HG02981 (cell line): ENCODE results near the gene DPEP2.
"Not testable (repeated sequence)": the region's sequence is repeated elsewhere in the genome, so short reads cannot be mapped to it uniquely, and the experiment has no call there.

Experiments
- ATAC-seq: cut with Tn5 transposase; IDR thresholded peaks from one replicate; pipeline ENCODE4 v1.9.1; 2021; ENCODE audit warnings: mild to moderate bottlenecking, moderate library complexity; ENCODE audit not compliant: unreplicated experiment

Gene DPEP2

GRCh38 chr16:67977469-67978227, 21.6 kb downstream of the DPEP2 start:
- no peak for ATAC-seq

GRCh38 chr16:67977005-67977404, 22.3 kb downstream of the DPEP2 start:
- ATAC-seq, result no peak

DNA sequence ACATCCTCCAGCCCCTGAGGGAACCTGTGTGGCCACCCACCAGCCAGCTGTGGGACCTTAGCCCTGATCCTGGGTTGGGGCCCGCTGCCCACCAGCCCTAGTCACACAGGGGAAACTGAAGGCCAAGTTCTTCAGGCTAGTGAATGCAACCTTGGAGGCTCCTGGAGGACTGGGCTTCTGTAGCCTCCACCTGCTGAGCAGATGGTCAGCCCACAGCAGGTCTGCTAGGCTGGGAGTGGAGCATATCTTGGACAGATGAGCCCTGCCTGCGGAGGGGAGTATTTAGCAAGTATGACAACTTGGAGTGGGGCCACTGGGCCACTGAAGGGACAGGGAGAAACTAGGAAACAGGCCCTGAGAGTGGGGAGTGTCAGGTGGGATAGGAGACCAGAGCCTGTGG, 23.1 kb downstream of the DPEP2 start:
- no peak for ATAC-seq

- no peak for ATAC-seq
These were observed 23.8 kb downstream of the DPEP2 start for GRCh38 chr16:67975321-67976105.

DNA sequence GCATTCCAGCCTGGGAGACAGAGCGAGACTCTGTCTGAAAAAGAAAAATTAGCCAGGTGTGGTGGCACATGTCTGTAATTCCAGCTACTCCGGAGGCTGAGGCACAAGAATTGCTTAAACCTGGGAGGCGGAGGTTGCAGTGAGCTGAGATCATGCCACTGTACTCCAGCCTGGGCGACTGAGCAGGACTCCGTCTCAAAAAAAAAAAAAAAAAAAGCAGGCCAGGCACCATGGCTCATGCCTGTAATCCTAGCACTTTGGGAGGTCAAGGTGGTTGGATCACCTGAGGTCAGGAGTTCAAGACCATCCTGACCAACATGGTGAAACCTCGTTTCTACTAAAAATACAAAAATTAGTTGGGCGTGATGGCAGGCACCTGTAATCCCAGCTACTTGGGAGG, 27.0 kb downstream of the DPEP2 start:
- not testable (repeated sequence) for ATAC-seq

GRCh38 chr16:67971111-67971510, 28.2 kb downstream of the DPEP2 start:
- ATAC-seq, result no peak

GRCh38 chr16:67969254-67970039, 29.8 kb downstream of the DPEP2 start:
- no peak for ATAC-seq

GRCh38 chr16:67968400-67969253, 30.7 kb downstream of the DPEP2 start, which contains the start of gene SLC12A4:
SLC12A4 (minus strand) TSS chr16:67968637; CDS start chr16:67968553, 84 bp downstream.
- peak; percentile 74 for ATAC-seq

DNA sequence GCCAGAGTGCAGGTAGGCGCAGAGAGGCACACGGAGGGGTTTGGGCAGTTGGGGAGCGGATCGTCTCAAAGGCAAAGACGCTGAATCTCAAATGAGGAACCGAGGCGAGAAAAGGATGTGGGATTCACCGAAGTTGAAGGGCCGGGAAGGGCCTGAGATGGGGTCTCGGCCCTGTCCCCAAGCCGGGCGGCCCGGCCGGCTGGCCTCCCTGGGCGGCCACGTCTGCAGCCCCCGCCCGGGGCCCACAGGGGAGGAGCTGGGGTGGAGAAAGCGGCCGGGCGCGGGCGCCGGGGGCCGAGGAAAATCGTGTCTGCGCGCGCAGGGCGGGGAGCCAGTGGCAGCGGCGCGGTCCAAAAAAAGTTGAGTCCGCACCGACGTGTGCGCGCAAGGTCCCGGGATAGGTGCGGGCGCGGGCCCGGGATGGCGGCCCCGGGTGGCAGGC, 31.3 kb downstream of the DPEP2 start:
- ATAC-seq, result peak; percentile 25

DNA sequence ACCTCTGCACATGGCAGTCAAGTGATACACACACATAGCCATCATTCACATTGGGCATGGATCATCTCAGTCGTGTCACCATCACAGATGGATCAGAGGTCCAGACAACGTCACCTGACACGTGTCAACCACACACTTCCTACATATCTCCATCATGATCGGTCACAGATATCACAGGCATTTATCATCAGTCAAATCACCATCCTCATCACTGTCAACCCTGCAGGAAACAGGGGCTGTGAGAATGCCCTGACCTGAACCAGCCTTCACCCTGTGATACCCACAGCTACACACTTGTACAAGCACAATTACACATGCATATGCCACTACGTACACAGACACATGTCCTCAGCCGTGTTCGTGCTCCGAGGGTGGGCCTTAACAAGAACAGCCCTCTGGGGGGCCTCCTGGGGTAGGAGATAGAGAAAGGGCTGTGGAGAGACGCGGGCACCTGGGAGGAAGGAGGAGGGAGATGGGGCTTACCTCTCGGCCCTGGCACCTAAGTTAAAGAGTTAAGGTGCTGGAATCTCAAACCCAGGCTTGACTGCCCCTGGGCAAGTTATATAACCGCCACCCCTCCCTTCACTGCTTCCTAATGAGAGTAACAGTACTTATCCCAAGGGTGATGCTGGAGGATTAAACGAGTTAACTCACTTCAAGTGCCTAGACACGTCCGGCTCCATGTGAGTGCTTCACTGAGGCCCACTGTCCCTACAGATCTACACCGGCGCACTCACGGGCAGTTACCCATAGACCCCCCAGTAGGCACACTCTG, 31.9 kb downstream of the DPEP2 start:
- ATAC-seq, result no peak

- ATAC-seq, result no peak
These were observed 32.6 kb downstream of the DPEP2 start for GRCh38 chr16:67966549-67967182.

DNA sequence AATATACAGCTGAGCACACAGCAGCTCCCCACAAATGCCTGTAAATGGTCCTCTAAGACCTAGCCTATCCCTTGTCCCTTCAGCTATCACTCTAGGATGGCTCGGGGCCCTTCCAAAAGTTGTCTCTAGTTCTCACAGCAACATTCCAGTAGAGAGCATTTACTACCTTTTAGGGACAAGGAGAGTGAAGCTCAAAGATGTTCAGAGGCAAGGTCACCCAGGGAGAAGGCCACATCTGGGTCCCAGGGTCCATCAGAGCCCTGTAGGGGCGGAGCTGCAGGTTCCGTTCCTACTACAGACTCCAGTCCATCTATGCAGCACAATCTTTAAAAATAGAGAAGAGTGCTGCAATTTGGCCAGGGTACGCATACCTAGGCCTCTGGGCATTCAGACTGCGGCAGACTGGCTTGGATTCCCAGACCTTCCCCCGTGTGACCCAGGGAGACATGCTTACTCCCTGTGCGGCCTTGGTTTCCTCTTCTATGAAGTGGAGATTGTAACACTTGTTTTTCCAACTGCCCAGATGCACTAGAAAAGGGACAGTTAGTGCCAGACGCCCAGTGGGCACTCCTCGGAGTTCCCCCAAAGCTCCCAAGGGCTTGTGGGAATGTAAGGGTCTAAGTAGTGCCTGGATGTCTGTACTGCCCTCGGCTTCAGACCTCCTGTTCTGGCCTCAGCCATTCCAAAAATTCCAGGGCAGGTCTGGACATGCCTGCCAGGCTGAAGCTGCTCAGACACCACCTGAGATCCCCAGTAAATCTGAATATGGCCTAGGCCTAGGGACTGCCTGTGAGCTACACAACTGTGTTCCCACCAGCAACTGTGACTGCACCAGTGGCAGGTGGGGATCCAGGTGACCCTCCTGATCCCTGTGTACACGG, 33.4 kb downstream of the DPEP2 start:
- no peak for ATAC-seq

DNA sequence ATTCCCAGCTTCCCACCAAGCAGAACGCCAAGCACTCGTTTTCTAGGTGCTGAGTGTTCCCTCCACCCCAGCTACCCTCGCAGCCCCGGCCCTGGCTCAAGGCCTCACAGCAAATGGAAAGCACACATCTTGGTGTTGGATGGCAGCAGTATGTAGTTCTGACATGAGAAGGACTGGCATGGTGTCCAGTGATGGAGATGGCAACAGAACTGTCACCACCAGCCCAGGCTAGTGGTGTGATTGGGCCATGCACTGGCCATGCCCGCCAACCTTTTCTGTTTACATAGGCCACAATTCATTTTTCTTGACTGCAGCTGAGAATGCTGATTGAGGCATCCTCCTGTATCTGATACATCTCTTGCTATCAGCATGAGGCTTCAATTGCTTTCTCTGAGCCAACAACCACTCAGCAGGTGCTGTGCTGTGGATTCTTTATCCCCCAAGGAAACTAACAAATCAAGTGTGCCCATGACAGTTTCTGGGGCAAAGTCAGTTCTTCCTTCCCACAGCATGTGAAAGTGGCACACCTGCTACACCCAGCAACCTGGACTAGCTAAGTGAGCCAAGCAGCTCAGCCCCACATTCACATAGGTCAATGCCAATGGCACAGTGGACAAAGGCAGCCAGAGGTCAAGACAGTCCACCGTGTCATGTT, 34.7 kb downstream of the DPEP2 start:
- ATAC-seq, result no peak

- ATAC-seq, result no peak
These were observed 35.5 kb downstream of the DPEP2 start for GRCh38 chr16:67963662-67964321.

GRCh38 chr16:67963292-67963661, 36.0 kb downstream of the DPEP2 start:
- ATAC-seq, result no peak

DNA sequence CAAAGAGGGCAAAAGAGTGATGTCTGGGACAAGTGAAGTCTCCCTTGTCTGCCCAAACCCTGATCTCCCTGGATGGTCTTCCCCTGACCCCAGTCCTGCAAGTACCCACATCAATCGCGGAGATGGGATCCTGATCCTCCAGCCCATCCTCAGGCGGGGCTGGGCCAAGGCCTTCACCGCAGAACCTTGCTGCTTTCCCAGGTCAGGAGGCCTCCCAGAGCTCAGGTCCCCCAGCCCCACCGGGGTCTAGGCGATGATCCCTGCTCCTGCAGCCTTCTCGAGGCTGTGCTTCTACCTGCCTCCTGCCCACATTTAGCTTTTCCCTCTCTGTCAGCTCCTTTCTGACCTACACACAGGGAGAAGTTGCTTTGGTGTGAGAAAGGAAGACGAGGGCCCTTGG, 37.1 kb downstream of the DPEP2 start:
- ATAC-seq, result no peak

DNA sequence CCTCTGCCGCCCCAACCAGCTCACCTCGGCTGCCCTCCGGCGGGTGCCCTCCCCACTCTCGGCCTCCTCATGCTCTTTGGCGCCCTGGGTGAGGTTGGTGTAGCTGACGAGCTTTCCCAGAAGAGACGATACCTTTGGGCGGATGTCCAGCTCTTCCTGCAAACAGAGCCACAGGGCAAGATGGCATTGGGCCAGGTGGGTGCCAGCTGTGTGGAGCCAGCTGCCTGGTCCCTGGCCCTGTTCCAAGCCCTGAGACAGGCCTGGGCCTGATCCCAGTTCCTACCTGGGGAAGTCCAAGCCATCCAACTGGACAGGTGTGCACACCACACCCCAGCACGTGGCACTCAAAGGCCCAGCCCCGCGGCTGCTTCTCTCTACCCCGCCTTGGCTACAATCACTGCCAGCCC, 37.7 kb downstream of the DPEP2 start:
- ATAC-seq, result no peak
